ENCODE data around the gene ATP1B3.
"Not testable (repeated sequence)": the region's sequence is repeated elsewhere in the genome, so short reads cannot be mapped to it uniquely, and the experiment has no call there.

The ATP1B3 gene

GRCh38 chr3:141945726-141946485, 69.5 kb downstream of the ATP1B3 start:
- DNase-seq (ENCODE audit: low read depth), result no peak

GRCh38 chr3:141949399-141949798, 73.0 kb downstream of the ATP1B3 start:
- no peak for DNase-seq (ENCODE audit: low read depth)

DNA sequence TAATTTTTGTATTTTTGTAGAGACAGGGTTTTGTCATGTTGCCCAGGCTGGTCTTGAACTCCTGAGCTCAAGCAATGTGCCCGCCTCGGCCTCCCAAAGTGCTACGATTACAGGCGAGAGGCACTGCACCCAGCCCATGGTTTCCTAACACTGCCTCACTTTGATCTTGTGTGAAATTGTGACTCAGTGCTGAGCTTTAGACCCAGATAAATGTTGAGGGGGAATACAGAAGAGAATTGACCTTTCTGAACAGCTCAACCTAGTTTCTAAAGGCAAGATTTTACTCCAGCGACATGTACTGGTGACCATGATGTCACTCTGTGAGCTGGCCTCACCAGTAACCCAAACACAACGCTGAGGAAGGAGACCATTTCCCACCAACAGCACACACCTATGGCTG, 73.5 kb downstream of the ATP1B3 start:
- no peak for DNase-seq (ENCODE audit: low read depth)

- no peak for DNase-seq (ENCODE audit: low read depth)
Measured at GRCh38 chr3:141950572-141951493, 74.4 kb downstream of the ATP1B3 start.

GRCh38 chr3:141952611-141953010, 76.2 kb downstream of the ATP1B3 start:
- DNase-seq (ENCODE audit: low read depth), result no peak

- no peak for DNase-seq (ENCODE audit: low read depth)
Measured at GRCh38 chr3:141955175-141955574, 78.7 kb downstream of the ATP1B3 start.

- no peak for DNase-seq (ENCODE audit: low read depth)
Measured at GRCh38 chr3:141959589-141960554, 83.4 kb downstream of the ATP1B3 start.

DNA sequence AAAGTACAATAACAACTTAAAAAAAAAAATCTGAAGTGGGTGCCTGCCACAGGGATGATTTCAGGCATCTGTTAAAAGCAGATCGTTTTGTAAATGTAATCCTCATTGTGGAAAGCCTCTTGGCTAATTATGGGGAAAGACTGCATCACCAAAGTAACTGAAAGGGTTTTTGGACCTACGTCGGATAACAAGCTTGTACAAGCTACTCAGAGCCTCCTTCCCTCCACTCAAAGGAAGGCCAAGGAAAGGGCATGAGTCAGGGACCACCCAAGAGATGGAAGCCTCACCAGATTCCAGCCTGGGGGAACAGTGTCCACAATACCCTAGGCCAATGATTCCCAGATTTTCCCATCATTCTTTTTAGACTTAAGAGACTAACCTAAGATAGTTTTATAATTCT, 84.3 kb downstream of the ATP1B3 start:
- DNase-seq (ENCODE audit: low read depth), result no peak

DNA sequence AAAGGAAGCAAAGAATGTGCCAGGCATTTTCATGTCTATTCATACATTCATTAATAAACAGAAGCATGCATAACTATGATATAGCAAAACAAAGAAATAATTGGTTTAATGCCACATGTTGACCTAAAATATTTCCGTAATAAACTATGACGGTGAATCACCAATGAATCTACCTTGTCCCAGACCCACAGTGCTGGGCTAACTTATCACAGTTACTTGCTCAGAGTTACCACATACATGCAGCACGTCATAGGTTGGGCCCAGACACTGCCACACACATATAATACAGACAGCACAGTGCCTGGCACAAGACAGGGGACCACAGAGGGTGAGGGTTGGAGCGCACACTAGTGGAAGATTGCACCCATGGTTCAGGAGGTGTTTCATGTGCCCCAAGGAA, 86.9 kb downstream of the ATP1B3 start:
- DNase-seq (ENCODE audit: low read depth), result no peak

GRCh38 chr3:141965471-141965870, 89.0 kb downstream of the ATP1B3 start:
- no peak for DNase-seq (ENCODE audit: low read depth)

GRCh38 chr3:141969711-141970110, 93.3 kb downstream of the ATP1B3 start:
- DNase-seq (ENCODE audit: low read depth), result no peak

- no peak for DNase-seq (ENCODE audit: low read depth)
Measured at GRCh38 chr3:141971571-141971970, 95.1 kb downstream of the ATP1B3 start.

GRCh38 chr3:141972399-141972798, 96.0 kb downstream of the ATP1B3 start:
- no peak for DNase-seq (ENCODE audit: low read depth)

DNA sequence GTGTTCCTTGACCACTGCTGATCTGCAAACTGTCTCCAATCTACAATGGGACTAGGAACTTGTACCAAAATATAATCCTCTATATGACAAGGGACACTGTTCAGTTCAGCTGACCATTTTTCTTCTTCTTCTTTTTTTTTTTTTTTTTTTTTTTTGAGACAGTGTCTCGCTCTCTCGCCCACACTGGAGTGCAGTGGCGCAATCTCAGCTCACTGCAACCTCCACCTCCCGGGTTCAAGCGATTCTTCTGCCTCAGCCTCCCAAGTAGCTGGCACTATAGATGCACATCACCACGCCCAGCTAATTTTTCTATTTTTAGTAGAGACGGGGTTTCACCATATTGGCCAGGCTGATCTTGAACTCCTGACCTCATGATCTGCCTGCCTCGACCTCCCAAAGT, 98.3 kb downstream of the ATP1B3 start:
- DNase-seq (ENCODE audit: low read depth), result not testable (repeated sequence)
